ENCODE results near the gene MDM2. TPM values are rescaled to one million over a fixed set of nuclear protein-coding genes. Genes with fewer than 3 reads are reported as not detected.
"Not testable (repeated sequence)": the region's sequence is repeated elsewhere in the genome, so short reads cannot be mapped to it uniquely, and the experiment has no call there.

Gene MDM2
- polyA plus RNA-seq, 4 donors: 52.3 to 76.4 (median 57.5) TPM

GRCh38 chr12:68785358-68785757, 22.6 kb upstream of the MDM2 start:
- no peak for DNase-seq (ENCODE audit: low read depth in 4 of 4, low spot score in 2 of 4)

- DNase-seq (ENCODE audit: low read depth in 4 of 4, low spot score in 2 of 4): no peak
Observed at GRCh38 chr12:68785823-68786222, 22.2 kb upstream of the MDM2 start.

GRCh38 chr12:68786929-68787328, 21.0 kb upstream of the MDM2 start:
- no peak for DNase-seq (ENCODE audit: low read depth in 4 of 4, low spot score in 2 of 4)

GRCh38 chr12:68788554-68789143, 19.3 kb upstream of the MDM2 start:
- DNase-seq (ENCODE audit: low read depth in 4 of 4, low spot score in 2 of 4): no peak

- no peak for DNase-seq (ENCODE audit: low read depth in 4 of 4, low spot score in 2 of 4)
Observed at GRCh38 chr12:68789144-68789878, 18.7 kb upstream of the MDM2 start.

GRCh38 chr12:68790081-68790951, 17.7 kb upstream of the MDM2 start:
- DNase-seq (ENCODE audit: low read depth in 4 of 4, low spot score in 2 of 4): no peak

GRCh38 chr12:68790952-68791234, 17.1 kb upstream of the MDM2 start:
- DNase-seq (ENCODE audit: low read depth in 4 of 4, low spot score in 2 of 4): no peak

- DNase-seq (ENCODE audit: low read depth in 4 of 4, low spot score in 2 of 4): no peak
Observed at GRCh38 chr12:68791897-68792481, 16.0 kb upstream of the MDM2 start.

GRCh38 chr12:68792952-68793351, 15.0 kb upstream of the MDM2 start:
- no peak for DNase-seq (ENCODE audit: low read depth in 4 of 4, low spot score in 2 of 4)

- DNase-seq (ENCODE audit: low read depth in 4 of 4, low spot score in 2 of 4): no peak
Observed at GRCh38 chr12:68793436-68793835, 14.5 kb upstream of the MDM2 start.

GRCh38 chr12:68793975-68794652, 13.9 kb upstream of the MDM2 start:
- no peak for DNase-seq (ENCODE audit: low read depth in 4 of 4, low spot score in 2 of 4)

GRCh38 chr12:68794653-68795251, 13.2 kb upstream of the MDM2 start:
- no peak for DNase-seq (ENCODE audit: low read depth in 4 of 4, low spot score in 2 of 4)

- no peak for DNase-seq (ENCODE audit: low read depth in 4 of 4, low spot score in 2 of 4)
Observed at GRCh38 chr12:68796399-68796798, 11.6 kb upstream of the MDM2 start.

GRCh38 chr12:68798882-68799234, 9.1 kb upstream of the MDM2 start:
- no peak for DNase-seq (ENCODE audit: low read depth in 4 of 4, low spot score in 2 of 4)

GRCh38 chr12:68800294-68800693, 7.7 kb upstream of the MDM2 start:
- DNase-seq (ENCODE audit: low read depth in 4 of 4, low spot score in 2 of 4): no peak

- not testable (repeated sequence) for DNase-seq (ENCODE audit: low read depth in 4 of 4, low spot score in 2 of 4)
Observed at GRCh38 chr12:68801124-68801523, 6.9 kb upstream of the MDM2 start.

GRCh38 chr12:68802372-68802745, 5.6 kb upstream of the MDM2 start:
- not testable (repeated sequence) for DNase-seq (ENCODE audit: low read depth in 4 of 4, low spot score in 2 of 4)

- DNase-seq (ENCODE audit: low read depth in 4 of 4, low spot score in 2 of 4): not testable (repeated sequence)
Observed at GRCh38 chr12:68802911-68803651, 4.9 kb upstream of the MDM2 start.

- no peak for DNase-seq (ENCODE audit: low read depth in 4 of 4, low spot score in 2 of 4)
Observed at GRCh38 chr12:68803948-68804656, 3.9 kb upstream of the MDM2 start.

Measured in left renal cortex interstitium (tissue), 4 donors.